Stimulated activated memory B cell treated with anti-CD40 and anti-IgM and Interleukin-4, amounts not matched to agents 10 μg/mL and 1 μg/mL and 100 μg/mL, for 72 hours (primary cell): ENCODE results near the gene ZNF738.
"Not testable (repeated sequence)": the region's sequence is repeated elsewhere in the genome, so short reads cannot be mapped to it uniquely, and the experiment has no call there.

Experiments used
- ATAC-seq: fragments of 150-1000 bp; cut with Tn5 transposase; 2 replicates; pipeline ENCODE4 v1.10.0; 2021
- H3K27ac Mint-ChIP-seq: one replicate; pipeline ENCODE4 v1.8.0; 2022; ENCODE audit warnings: mild to moderate bottlenecking, mixed read lengths
- H3K27me3 Mint-ChIP-seq: one replicate; pipeline ENCODE4 v1.8.0; 2022; ENCODE audit warnings: mixed read lengths
- H3K36me3 Mint-ChIP-seq: one replicate; pipeline ENCODE4 v1.8.0; 2022; ENCODE audit warnings: mixed read lengths
- H3K4me1 Mint-ChIP-seq: one replicate; pipeline ENCODE4 v1.8.0; 2022; ENCODE audit warnings: mixed read lengths
- H3K4me3 Mint-ChIP-seq: one replicate; pipeline ENCODE4 v1.8.0; 2022; ENCODE audit warnings: mild to moderate bottlenecking, moderate library complexity, mixed read lengths
- H3K9me3 Mint-ChIP-seq: one replicate; pipeline ENCODE4 v1.8.0; 2022; ENCODE audit warnings: mixed read lengths

The ZNF738 gene

GRCh38 chr19:21358768-21359451 lies at the start of gene ZNF738:
Gene ZNF738 (plus strand): TSS chr19:21359000. CDS start chr19:21359141, 141 bp downstream.
- H3K9me3 Mint-ChIP-seq = no peaks in the 10 kb centered on the region
- H3K27ac Mint-ChIP-seq = peak within 1 kb of the TSS; percentile 98
- peak; percentile 99 for ATAC-seq
- peaks cover 18% of the 10 kb centered on the region for H3K36me3 Mint-ChIP-seq
- H3K4me3 Mint-ChIP-seq = peak within 1 kb of the TSS; percentile 99
- H3K4me1 Mint-ChIP-seq = peaks cover 5% of the 10 kb centered on the region
- no peaks in the 10 kb centered on the region for H3K27me3 Mint-ChIP-seq

GRCh38 chr19:21312807-21313206 lies 46.0 kb upstream of the ZNF738 start:
- Mint-ChIP-seq H3K4me1 (peaks cover 21% of the 10 kb centered on the region), H3K36me3 (peaks cover 56% of the 10 kb centered on the region)
- H3K27ac Mint-ChIP-seq, ATAC-seq, H3K9me3 Mint-ChIP-seq, H3K4me3 Mint-ChIP-seq, H3K27me3 Mint-ChIP-seq: not testable (repeated sequence)

- no peak overlapping the region for H3K4me3 Mint-ChIP-seq
- H3K4me1 Mint-ChIP-seq = peaks cover 13% of the 10 kb centered on the region
- H3K27ac Mint-ChIP-seq = no peak overlapping the region
- H3K9me3 Mint-ChIP-seq = no peaks in the 10 kb centered on the region
- H3K27me3 Mint-ChIP-seq = no peaks in the 10 kb centered on the region
- ATAC-seq = no peak
- H3K36me3 Mint-ChIP-seq = peaks cover 41% of the 10 kb centered on the region
Measured at GRCh38 chr19:21314676-21315075, 44.1 kb upstream of the ZNF738 start.

GRCh38 chr19:21317821-21318220 lies 41.0 kb upstream of the ZNF738 start:
- peaks cover 45% of the 10 kb centered on the region for H3K36me3 Mint-ChIP-seq
- no peak for ATAC-seq
- H3K27me3 Mint-ChIP-seq = no peaks in the 10 kb centered on the region
- H3K4me1 Mint-ChIP-seq = peaks cover 32% of the 10 kb centered on the region
- no peak overlapping the region for H3K4me3 Mint-ChIP-seq
- peaks cover 7% of the 10 kb centered on the region for H3K9me3 Mint-ChIP-seq
- H3K27ac Mint-ChIP-seq = no peak overlapping the region

GRCh38 chr19:21321134-21321533 lies 37.7 kb upstream of the ZNF738 start:
- no peaks in the 10 kb centered on the region for H3K27me3 Mint-ChIP-seq
- ATAC-seq = no peak
- peaks cover 11% of the 10 kb centered on the region for H3K9me3 Mint-ChIP-seq
- peaks cover 49% of the 10 kb centered on the region for H3K36me3 Mint-ChIP-seq
- H3K4me1 Mint-ChIP-seq = peaks cover 43% of the 10 kb centered on the region
- H3K27ac Mint-ChIP-seq = peak overlapping the region; percentile 46
- no peak overlapping the region for H3K4me3 Mint-ChIP-seq

DNA sequence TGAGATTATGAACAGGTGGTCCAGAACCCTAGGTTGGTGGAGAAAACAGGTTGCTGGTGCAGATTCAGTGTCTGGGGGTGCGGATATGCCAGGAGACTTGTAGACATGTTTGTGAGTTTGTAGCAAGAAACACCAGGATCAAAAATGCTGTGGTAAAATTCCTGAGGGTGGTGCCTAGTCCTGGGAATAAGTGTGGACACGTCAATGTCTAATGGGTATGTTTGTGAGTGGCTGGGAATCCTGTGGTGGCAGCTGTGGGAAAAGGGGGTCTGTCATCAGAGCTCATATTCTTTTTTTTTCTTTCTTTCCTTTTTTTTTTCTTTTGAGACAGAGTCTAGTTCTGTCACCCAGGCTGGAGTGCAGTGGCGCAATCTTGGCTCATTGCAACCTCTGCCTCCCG lies 36.8 kb upstream of the ZNF738 start:
- Mint-ChIP-seq H3K9me3 (peaks cover 14% of the 10 kb centered on the region), H3K36me3 (peaks cover 56% of the 10 kb centered on the region), H3K4me3 (no peak overlapping the region), H3K4me1 (peaks cover 49% of the 10 kb centered on the region), H3K27me3 (no peaks in the 10 kb centered on the region), H3K27ac (no peak overlapping the region)
- no peak for ATAC-seq

DNA sequence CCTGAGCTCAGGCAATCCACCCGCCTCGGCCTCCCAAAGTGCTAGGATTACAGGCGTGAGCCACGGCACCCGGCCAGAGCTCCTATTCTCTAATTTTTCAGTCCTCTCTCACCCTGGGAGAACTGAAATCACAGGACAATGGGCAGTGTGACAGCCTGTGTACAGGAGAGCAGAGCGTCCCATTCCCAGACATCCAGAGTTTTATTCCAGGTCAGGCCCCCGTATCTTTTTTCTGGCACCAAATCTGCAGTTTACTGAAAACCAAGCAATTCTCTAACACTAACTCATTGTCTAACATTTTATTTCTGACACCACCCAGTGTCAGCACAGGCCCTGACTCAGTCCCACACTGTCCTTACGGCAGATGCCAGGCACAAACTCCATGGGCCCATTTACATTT lies 36.3 kb upstream of the ZNF738 start:
- no peaks in the 10 kb centered on the region for H3K27me3 Mint-ChIP-seq

GRCh38 chr19:21323000-21323399 lies 35.8 kb upstream of the ZNF738 start:
- H3K36me3 Mint-ChIP-seq = peaks cover 56% of the 10 kb centered on the region
- no peak overlapping the region for H3K27ac Mint-ChIP-seq
- no peak overlapping the region for H3K4me3 Mint-ChIP-seq
- peaks cover 54% of the 10 kb centered on the region for H3K4me1 Mint-ChIP-seq
- no peak for ATAC-seq
- H3K9me3 Mint-ChIP-seq = peaks cover 14% of the 10 kb centered on the region
- H3K27me3 Mint-ChIP-seq = no peaks in the 10 kb centered on the region

More for the DNA sequence above, 36.3 kb upstream of the ZNF738 start:
- no peak for ATAC-seq
- H3K4me3 Mint-ChIP-seq = no peak overlapping the region
- peaks cover 49% of the 10 kb centered on the region for H3K4me1 Mint-ChIP-seq
- H3K9me3 Mint-ChIP-seq = peaks cover 14% of the 10 kb centered on the region
- peaks cover 56% of the 10 kb centered on the region for H3K36me3 Mint-ChIP-seq
- H3K27ac Mint-ChIP-seq = no peak overlapping the region

DNA sequence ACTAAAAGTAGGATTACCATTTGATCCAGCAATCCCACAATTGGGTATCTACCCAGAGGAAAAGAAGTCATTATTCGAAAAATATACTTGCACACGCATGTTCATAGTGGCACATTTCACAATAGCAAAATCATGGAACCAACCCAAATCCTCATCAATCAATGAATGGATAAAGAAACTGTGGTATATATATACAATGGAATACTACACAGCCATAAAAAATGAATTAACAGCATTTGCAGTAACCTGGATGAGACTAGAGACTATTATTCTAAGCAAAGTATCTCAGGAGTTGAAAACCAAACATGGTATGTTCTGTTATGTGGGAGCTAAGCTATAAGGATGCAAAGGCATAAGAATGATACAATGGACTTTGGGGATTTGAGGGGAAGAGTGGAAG lies 32.6 kb upstream of the ZNF738 start:
- H3K27ac Mint-ChIP-seq = no peak overlapping the region
- H3K36me3 Mint-ChIP-seq = peaks cover 44% of the 10 kb centered on the region
- no peak for ATAC-seq
- H3K4me1 Mint-ChIP-seq = peaks cover 52% of the 10 kb centered on the region
- no peaks in the 10 kb centered on the region for H3K27me3 Mint-ChIP-seq
- peaks cover 14% of the 10 kb centered on the region for H3K9me3 Mint-ChIP-seq
- no peak overlapping the region for H3K4me3 Mint-ChIP-seq

DNA sequence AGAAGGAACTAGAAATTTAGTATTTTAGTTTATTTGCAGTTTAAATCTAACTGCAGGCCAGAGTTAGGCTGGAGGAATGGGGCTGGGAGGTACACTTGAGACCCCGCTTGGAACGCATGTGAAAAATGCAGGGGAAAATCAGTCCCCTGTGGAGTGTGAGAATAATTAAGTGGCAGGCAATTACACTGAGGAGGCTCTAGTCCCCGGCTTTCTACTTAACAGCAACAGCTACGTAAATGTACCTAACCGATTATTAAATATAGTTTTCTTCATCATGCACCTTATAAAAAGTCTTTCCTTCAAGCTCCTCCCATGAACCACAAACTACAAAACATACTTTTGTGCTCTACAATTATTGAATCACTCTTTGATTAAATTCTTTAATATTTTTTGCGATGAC lies 30.4 kb upstream of the ZNF738 start:
- ATAC-seq = no peak
- Mint-ChIP-seq H3K4me1 (peaks cover 37% of the 10 kb centered on the region), H3K27me3 (no peaks in the 10 kb centered on the region), H3K9me3 (peaks cover 7% of the 10 kb centered on the region), H3K4me3 (peak overlapping the region; percentile 100), H3K27ac (peak overlapping the region; percentile 100), H3K36me3 (peaks cover 25% of the 10 kb centered on the region)

DNA sequence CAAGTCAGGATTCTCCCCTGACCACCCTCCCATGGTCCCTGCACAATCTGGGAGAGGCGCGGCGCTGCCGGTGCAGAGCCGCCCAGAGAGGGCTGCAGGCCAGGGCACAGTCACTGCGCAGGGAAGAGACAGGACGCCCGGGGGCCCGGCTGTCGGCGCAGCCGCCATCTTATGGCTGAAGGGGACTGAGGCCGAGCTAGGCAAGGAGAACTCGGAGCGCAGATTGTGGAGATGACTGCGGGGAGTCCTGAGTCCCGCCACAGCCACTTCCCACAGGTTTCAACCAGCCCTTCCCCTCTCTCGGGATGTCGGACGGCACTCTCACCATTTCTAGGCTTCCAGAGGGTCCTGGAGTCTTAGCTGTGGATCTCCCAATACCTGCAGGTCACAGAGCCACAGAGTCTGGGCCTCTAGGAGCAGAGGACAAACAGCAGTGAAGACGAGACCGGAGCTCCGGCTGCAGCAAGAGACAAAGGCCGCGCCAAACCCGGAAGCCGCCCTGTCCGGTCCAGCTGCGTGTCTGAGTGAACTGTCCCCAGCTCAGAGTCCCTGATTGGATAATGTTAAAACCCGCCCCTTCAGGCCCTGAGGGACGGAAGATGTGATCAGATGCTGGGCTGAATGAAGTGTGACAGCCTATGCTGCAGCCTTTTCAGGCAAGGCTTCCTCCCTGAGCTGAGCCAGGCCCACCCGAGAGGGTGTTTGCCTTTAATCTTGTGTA lies 29.8 kb upstream of the ZNF738 start, which contains the start of gene ZNF708:
Gene ZNF708, minus strand, starts transcription at position 526 of the 721 bp plus-strand sequence. Its CDS starts 198 bp downstream, at position 328.
- Mint-ChIP-seq H3K36me3 (peaks cover 20% of the 10 kb centered on the region), H3K27ac (peak within 1 kb of the TSS; percentile 100), H3K4me1 (peaks cover 31% of the 10 kb centered on the region), H3K27me3 (no peaks in the 10 kb centered on the region), H3K9me3 (peaks cover 7% of the 10 kb centered on the region), H3K4me3 (peak within 1 kb of the TSS; percentile 100)
- ATAC-seq = peak; percentile 100

GRCh38 chr19:21335721-21336120 lies 23.1 kb upstream of the ZNF738 start:
- ATAC-seq = no peak
- H3K4me1 Mint-ChIP-seq = no peaks in the 10 kb centered on the region
- no peak overlapping the region for H3K27ac Mint-ChIP-seq
- H3K36me3 Mint-ChIP-seq = no peaks in the 10 kb centered on the region
- H3K4me3 Mint-ChIP-seq = no peak overlapping the region
- H3K27me3 Mint-ChIP-seq = no peaks in the 10 kb centered on the region
- H3K9me3 Mint-ChIP-seq = peaks cover 4% of the 10 kb centered on the region

DNA sequence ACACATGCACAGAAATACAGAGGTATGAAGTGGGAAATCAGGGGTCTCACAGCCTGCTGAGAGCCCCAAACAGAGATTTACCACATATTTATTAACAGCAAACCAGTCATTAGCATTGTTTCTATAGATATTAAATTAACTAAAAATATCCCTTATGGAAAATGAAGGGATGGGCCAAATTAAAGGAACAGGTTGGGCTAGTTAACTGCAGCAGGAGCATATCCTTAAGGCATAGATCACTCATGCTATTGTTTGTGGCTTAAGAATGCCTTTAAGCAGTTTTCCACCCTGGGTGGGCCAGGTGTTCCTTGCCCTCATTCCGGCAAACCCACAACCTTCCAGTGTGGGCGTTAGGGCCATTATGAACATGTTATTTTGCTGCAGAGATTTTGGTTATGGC lies 14.0 kb upstream of the ZNF738 start:
- not testable (repeated sequence) for H3K4me1 Mint-ChIP-seq, ATAC-seq, H3K9me3 Mint-ChIP-seq, H3K27me3 Mint-ChIP-seq, H3K4me3 Mint-ChIP-seq, H3K27ac Mint-ChIP-seq, H3K36me3 Mint-ChIP-seq

DNA sequence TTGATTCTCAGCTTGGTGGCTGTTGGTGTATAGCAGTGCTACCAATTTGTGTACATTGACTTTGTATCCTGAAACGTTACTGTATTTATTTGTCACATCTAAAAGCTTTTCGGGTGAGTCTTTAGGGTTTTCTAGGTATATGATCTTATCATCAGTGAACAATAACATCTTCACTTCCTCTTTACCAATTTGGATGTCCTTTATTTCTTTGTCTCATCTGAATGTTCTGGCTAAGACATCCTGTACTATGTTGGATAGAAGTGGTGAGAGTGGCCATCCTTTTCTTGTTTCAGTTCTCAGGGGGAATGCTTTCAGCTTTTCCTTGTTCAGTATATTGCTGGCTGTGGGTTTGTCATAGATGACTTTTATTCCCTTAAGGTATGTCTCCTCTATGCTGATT lies 6.0 kb upstream of the ZNF738 start:
- H3K9me3 Mint-ChIP-seq = peaks cover 8% of the 10 kb centered on the region
- ATAC-seq = no peak
- no peaks in the 10 kb centered on the region for H3K27me3 Mint-ChIP-seq
- H3K27ac Mint-ChIP-seq = no peak overlapping the region
- no peak overlapping the region for H3K4me3 Mint-ChIP-seq
- H3K4me1 Mint-ChIP-seq = no peaks in the 10 kb centered on the region
- H3K36me3 Mint-ChIP-seq = no peaks in the 10 kb centered on the region

DNA sequence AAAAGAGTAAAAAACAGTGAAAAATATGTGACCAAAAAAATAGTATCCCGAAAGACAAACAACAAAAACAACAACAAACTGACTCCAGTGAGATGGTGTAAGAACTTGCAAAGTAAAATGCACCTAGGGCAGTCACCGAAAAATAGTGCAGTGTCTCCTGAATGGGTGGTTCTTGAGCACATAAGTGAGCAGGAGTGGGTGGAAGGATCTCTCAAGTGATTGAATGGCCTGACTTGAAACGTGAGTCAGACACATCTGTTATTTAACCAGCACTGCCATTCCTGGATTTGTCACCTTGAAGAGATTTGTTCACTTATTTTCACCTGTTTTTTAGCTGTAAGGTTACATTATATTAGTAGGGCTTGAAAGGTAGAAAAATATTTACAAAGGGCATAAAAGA lies 3.5 kb downstream of the ZNF738 start:
- Mint-ChIP-seq H3K4me1 (peaks cover 5% of the 10 kb centered on the region), H3K4me3 (no peak overlapping the region), H3K9me3 (no peaks in the 10 kb centered on the region), H3K27ac (no peak overlapping the region), H3K27me3 (no peaks in the 10 kb centered on the region), H3K36me3 (peaks cover 49% of the 10 kb centered on the region)
- ATAC-seq = no peak
